ENCODE measurements around the gene SH2D2A. TPM values are rescaled to one million over a fixed set of nuclear protein-coding genes. Genes with fewer than 3 reads are reported as not detected.
"Not testable (repeated sequence)": the region's sequence is repeated elsewhere in the genome, so short reads cannot be mapped to it uniquely, and the experiment has no call there.

The SH2D2A gene
- polyA plus RNA-seq, 1 of the 3 experiments (the other 2 are of a cell fraction): not detected

- Histone ChIP-seq H4K20me1 (ENCODE audit: insufficient read depth) (no peaks in the 10 kb centered on the region), H3K4me2 (no peak overlapping the region), H3K4me3 (ENCODE audit: low read depth in 2 of 2, low read length in 1 of 2) (no peak overlapping the region), H3K36me3 (replicated peaks in 1 of 2; ENCODE audit: control insufficient read depth in 1 of 2, insufficient read depth in 2 of 2, low read length in 1 of 2) (no peaks in the 10 kb centered on the region), H3K9me3 (no peaks in the 10 kb centered on the region), H3K27me3 (ENCODE audit: insufficient read depth) (no peaks in the 10 kb centered on the region), H2AFZ (ENCODE audit: low read depth) (no peak overlapping the region), H3K9me2 (no peaks in the 10 kb centered on the region), H3K9ac (no peak overlapping the region), H3F3A (replicated peaks; ENCODE audit: insufficient read depth) (no peaks in the 10 kb centered on the region), H3K27ac (ENCODE audit: low read depth in 2 of 2, low read length in 1 of 2) (no peak overlapping the region; a peak in 1 of 4 replicates), H3K4me1 (ENCODE audit: control insufficient read depth in 1 of 2, insufficient read depth in 2 of 2, low read depth in 1 of 2, low read length in 1 of 2) (peaks cover 0 to 4% of the 10 kb centered on the region in 2 experiments; a peak in 1 of 4 replicates), H3K79me2 (ENCODE audit: insufficient read depth) (no peaks in the 10 kb centered on the region; the same call in 1 of the 2 replicates)
- CTCF ChIA-PET: interaction anchor here (1.0 to 1.7 kb wide), 5 partner anchors 9 to 71 kb away, joined by 3 to 5 read pairs (median 4); partner anchors contain the start of gene HDGF
- WGBS (ENCODE audit: low lambda C conversion rate): 73% methylated on average over 6 of the region's 6 CpGs
- TF ChIP-seq TAF1 (IDR thresholded peaks at IDR 0.05; ENCODE audit: borderline replicate concordance, low read depth, low read length) (no peak), FOSL2 (IDR thresholded peaks at IDR 0.05; ENCODE audit: borderline replicate concordance, low read depth) (no peak), FOXJ3 (CRISPR knock-in tag; IDR thresholded peaks at IDR 0.05) (no peak), GATA2 (CRISPR knock-in tag; IDR thresholded peaks at IDR 0.05) (no peak), USF1 (IDR thresholded peaks at IDR 0.05; ENCODE audit: borderline replicate concordance, low read depth) (no peak), TCF12 (IDR thresholded peaks at IDR 0.05) (no peak), REST (IDR thresholded peaks at IDR 0.05; ENCODE audit: low read depth, low read length) (no peak), ELF1 (IDR thresholded peaks at IDR 0.05) (no peak), MXI1 (IDR thresholded peaks at IDR 0.05; ENCODE audit: low read depth, low read length) (no peak), EZH2phosphoT487 (IDR thresholded peaks at IDR 0.05; ENCODE audit: borderline replicate concordance, low read depth) (no peak), USF2 (IDR thresholded peaks at IDR 0.05; ENCODE audit: borderline replicate concordance, low read depth, low read length) (no peak), PBX3 (IDR thresholded peaks at IDR 0.05) (no peak), MEF2A (IDR thresholded peaks at IDR 0.05; ENCODE audit: borderline replicate concordance, low read depth) (no peak), JUND (IDR thresholded peaks at IDR 0.05) (no peak), MAX (IDR thresholded peaks at IDR 0.05; ENCODE audit: low read depth) (no peak)
- POLR2A ChIA-PET: interaction anchor here (1.1 to 1.8 kb wide), 2 partner anchors 8 to 32 kb away, joined by 3 to 4 read pairs; partner anchors contain the start of genes HDGF, ISG20L2 and METTL25B
- no peak for DNase-seq
These were observed 56.4 kb downstream of the SH2D2A start for GRCh38 chr1:156760092-156760795.

GRCh38 chr1:156757572-156758253, 58.9 kb downstream of the SH2D2A start:
- DNase-seq; H3K4me3 ChIP-seq (ENCODE audit: low read depth in 2 of 2, low read length in 1 of 2); H3F3A ChIP-seq (replicated peaks; ENCODE audit: insufficient read depth); H4K20me1 ChIP-seq (ENCODE audit: insufficient read depth); H3K4me2 ChIP-seq; POLR2A ChIA-PET; H2AFZ ChIP-seq (ENCODE audit: low read depth); H3K27me3 ChIP-seq (ENCODE audit: insufficient read depth); H3K9me2 ChIP-seq; H3K9ac ChIP-seq; H3K27ac ChIP-seq (ENCODE audit: low read depth in 2 of 2, low read length in 1 of 2); H3K36me3 ChIP-seq (replicated peaks in 1 of 2; ENCODE audit: control insufficient read depth in 1 of 2, insufficient read depth in 2 of 2, low read length in 1 of 2); H3K9me3 ChIP-seq: not testable (repeated sequence)
- 95% methylated on average over 10 of the region's 10 CpGs for WGBS (ENCODE audit: low lambda C conversion rate)
- Histone ChIP-seq H3K79me2 (ENCODE audit: insufficient read depth) (peaks cover 11% of the 10 kb centered on the region), H3K4me1 (ENCODE audit: control insufficient read depth in 1 of 2, insufficient read depth in 2 of 2, low read depth in 1 of 2, low read length in 1 of 2) (peaks cover 0 to 11% of the 10 kb centered on the region in 2 experiments; a peak in 2 of 4 replicates)
- CTCF ChIA-PET: interaction anchor here (1.2 kb wide), 1 partner anchor 103 kb away, joined by 3 read pairs; the partner anchor contains the start of gene NTRK1
